Activated CD8-positive, alpha-beta T cell treated with anti-CD3 and anti-CD28 coated beads for 36 hours (primary cell): ENCODE results near the gene TEX47. TPM values are rescaled to one million over a fixed set of nuclear protein-coding genes. Genes with fewer than 3 reads are reported as not detected.
A peak's percentile ranks its signal among the peaks of the same experiment; 100 is the strongest.

ENCODE experiments used
- ATAC-seq: fragments of 200-7000 bp; cut with Tn5 transposase; one replicate; pipeline ENCODE4 v1.10.0; 2021; ENCODE audit warnings: mild to moderate bottlenecking, moderate library complexity
- CTCF ChIA-PET: fragments of 350-600 bp; sonication (Branson Sonifier 250); formaldehyde crosslinking; loops from one replicate; lab custom pipeline; 2021; ENCODE audit warnings: antibody characterized with exemption; lab: Charles Lee
- POLR2A ChIA-PET: fragments of 350-600 bp; sonication (Branson Sonifier 250); formaldehyde crosslinking; loops from one replicate; lab custom pipeline; 2021; ENCODE audit warnings: antibody characterized with exemption; lab: Charles Lee
- DNase-seq: peaks from one replicate; pipeline ENCODE4 v3.0.0-alpha.2; 2020
- H3K27ac Mint-ChIP-seq: one replicate; pipeline ENCODE4 v1.8.0; 2021; ENCODE audit warnings: mild to moderate bottlenecking, mixed read lengths
- H3K27me3 Mint-ChIP-seq: one replicate; pipeline ENCODE4 v1.8.0; 2021; ENCODE audit warnings: mixed read lengths
- H3K36me3 Mint-ChIP-seq: one replicate; pipeline ENCODE4 v1.8.0; 2021; ENCODE audit warnings: low read depth, mixed read lengths
- H3K4me1 Mint-ChIP-seq: one replicate; pipeline ENCODE4 v1.8.0; 2021; ENCODE audit warnings: low read depth, mixed read lengths
- H3K4me3 Mint-ChIP-seq: one replicate; pipeline ENCODE4 v1.8.0; 2021; ENCODE audit warnings: mild to moderate bottlenecking, moderate library complexity, mixed read lengths
- H3K9me3 Mint-ChIP-seq: one replicate; pipeline ENCODE4 v1.8.0; 2021; ENCODE audit warnings: mixed read lengths
- intact Hi-C: fragments of 100-400 bp; cut with micrococcal nuclease; formaldehyde crosslinking; loops from one replicate; pipeline ENCODE4 v1.10.0; 2022
- total RNA-seq, 2 experiments: library from RNA; stranded (reverse); gene quantifications; one replicate each; pipeline ENCODE4 v1.2.3, GENCODE V29; 2021
- TF ChIP-seq, protein P1 (sequence below): fragments of 200-600 bp; IDR thresholded peaks from one replicate; pipeline ENCODE4 v1.8.0; 2022; ENCODE audit warnings: antibody characterized with exemption, mild to moderate bottlenecking

Gene TEX47
- total RNA-seq, 2 experiments from 2014 or later, result not detected

DNA sequence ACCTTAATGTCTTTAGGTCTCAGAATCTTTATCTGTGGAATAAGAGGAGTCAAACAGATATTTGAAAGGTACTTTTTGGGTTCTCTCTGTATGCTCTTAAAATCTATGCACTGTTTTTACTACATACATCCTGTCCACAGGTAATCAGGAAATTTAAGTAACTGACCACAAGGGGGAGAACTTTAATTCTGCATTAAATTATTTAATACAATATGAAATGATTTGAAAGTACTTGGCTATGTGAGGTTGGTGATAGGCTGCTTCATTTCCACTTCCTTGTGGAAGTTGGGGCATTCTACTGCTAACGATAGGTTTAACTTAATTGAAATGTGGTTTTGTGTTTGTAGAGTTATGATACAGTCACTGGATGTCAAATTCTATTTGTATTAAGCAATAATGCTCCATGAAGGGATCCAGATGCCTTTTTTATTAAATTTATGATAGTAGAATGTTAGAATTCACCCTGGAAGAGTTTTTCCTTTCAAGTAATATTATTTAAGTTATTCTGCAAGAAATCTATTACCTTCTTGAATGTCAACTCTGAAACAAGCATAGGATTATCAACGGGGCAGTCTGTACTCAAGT, 6.0 kb downstream of the TEX47 start:
- Mint-ChIP-seq H3K4me1 (no peaks in the 10 kb centered on the region), H3K9me3 (no peaks in the 10 kb centered on the region), H3K36me3 (no peaks in the 10 kb centered on the region), H3K4me3 (no peak overlapping the region), H3K27me3 (no peaks in the 10 kb centered on the region), H3K27ac (no peak overlapping the region)
- TF ChIP-seq, protein P1, sequence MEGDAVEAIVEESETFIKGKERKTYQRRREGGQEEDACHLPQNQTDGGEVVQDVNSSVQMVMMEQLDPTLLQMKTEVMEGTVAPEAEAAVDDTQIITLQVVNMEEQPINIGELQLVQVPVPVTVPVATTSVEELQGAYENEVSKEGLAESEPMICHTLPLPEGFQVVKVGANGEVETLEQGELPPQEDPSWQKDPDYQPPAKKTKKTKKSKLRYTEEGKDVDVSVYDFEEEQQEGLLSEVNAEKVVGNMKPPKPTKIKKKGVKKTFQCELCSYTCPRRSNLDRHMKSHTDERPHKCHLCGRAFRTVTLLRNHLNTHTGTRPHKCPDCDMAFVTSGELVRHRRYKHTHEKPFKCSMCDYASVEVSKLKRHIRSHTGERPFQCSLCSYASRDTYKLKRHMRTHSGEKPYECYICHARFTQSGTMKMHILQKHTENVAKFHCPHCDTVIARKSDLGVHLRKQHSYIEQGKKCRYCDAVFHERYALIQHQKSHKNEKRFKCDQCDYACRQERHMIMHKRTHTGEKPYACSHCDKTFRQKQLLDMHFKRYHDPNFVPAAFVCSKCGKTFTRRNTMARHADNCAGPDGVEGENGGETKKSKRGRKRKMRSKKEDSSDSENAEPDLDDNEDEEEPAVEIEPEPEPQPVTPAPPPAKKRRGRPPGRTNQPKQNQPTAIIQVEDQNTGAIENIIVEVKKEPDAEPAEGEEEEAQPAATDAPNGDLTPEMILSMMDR, result peak; percentile 78
- CTCF ChIA-PET, result interaction anchor here (1.1 kb wide), 1 partner anchor 9 kb away, joined by 3 read pairs; no protein-coding TSS in a partner anchor
- no peak for DNase-seq
- POLR2A ChIA-PET, result no interaction called here
- intact Hi-C loops, result loop anchor here (10.0 kb wide), 1 partner anchor 1315 kb away; no protein-coding TSS in a partner anchor
- no peak for ATAC-seq

DNA sequence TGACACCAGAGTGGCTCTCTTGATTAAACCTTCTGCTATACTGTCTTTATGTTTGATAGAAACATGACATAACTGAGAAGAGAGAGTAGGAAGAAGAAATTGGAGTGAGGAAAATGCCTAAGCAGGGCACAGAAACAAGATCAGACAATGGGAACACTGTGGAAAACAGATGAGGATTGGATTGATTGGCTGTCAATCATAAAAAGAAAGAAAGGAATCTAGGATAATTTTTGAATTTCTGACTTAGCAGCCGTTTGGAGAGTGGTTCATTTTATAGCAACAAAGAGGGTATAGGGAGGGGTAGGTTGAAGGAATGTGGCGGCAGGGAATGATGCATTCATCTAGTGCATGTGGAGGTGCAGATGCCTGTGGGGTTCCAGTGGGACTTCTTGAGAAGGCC, 7.8 kb downstream of the TEX47 start:
- DNase-seq, result no peak
- no peaks in the 10 kb centered on the region for H3K4me1 Mint-ChIP-seq
- no peaks in the 10 kb centered on the region for H3K36me3 Mint-ChIP-seq
- ChIA-PET CTCF (no interaction called here), POLR2A (no interaction called here)
- no peak overlapping the region for H3K4me3 Mint-ChIP-seq
- ATAC-seq, result no peak
- TF ChIP-seq, protein P1, result no peak
- no peaks in the 10 kb centered on the region for H3K27me3 Mint-ChIP-seq
- H3K27ac Mint-ChIP-seq, result no peak overlapping the region
- H3K9me3 Mint-ChIP-seq, result no peaks in the 10 kb centered on the region
- intact Hi-C loops, result loop anchor here (10.0 kb wide), 1 partner anchor 1317 kb away; no protein-coding TSS in a partner anchor

DNA sequence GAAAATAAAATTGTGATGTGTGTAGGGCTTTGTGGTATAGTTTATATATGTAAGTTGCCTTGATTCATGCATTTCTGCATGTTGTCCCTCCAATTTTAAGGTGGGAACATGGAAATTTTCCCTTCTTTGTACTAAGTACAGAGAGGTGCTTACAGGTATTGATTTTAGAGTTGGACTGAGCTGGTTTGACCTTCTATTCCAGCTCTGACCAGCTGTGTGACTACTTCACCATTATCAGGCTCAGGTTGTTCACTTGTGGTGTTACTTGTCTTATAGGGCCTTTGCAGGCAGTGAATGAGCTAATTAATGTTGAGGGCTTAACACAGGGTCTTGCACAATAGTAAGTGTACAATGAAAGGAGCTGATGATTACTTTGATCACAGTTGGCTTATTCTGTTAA, 19.7 kb downstream of the TEX47 start:
- Mint-ChIP-seq H3K27me3 (peaks cover 2% of the 10 kb centered on the region), H3K4me3 (no peak overlapping the region), H3K4me1 (no peaks in the 10 kb centered on the region), H3K27ac (no peak overlapping the region), H3K36me3 (no peaks in the 10 kb centered on the region), H3K9me3 (no peaks in the 10 kb centered on the region)
- ChIA-PET POLR2A (no interaction called here), CTCF (interaction anchor here (0.9 kb wide), 1 partner anchor 16 kb away, joined by 4 read pairs; no protein-coding TSS in a partner anchor)
- no peak for ATAC-seq
- DNase-seq, result no peak
- TF ChIP-seq, protein P1, result no peak
- intact Hi-C loops, result no loop called here

DNA sequence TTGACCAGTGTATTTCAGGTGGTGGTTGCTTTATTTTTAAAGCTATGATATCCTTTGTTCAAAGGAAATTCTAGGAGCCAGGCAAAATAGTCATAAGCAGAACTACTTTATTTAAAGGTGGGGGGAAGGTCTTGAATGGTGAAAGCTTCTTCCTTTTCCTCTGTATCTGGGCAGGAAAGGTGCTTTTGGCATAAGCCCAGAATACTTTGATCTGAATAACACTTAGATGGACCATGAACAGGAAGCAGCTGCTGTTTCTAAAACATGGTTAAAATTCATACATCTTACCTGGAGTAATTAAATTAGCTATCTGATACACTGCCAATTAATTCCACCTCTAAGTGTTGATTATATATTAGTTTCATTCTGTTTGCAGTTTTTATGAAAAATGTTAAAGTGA, 22.8 kb downstream of the TEX47 start:
- no peak overlapping the region for H3K27ac Mint-ChIP-seq
- POLR2A ChIA-PET, result no interaction called here
- no peak overlapping the region for H3K4me3 Mint-ChIP-seq
- intact Hi-C loops, result no loop called here
- H3K27me3 Mint-ChIP-seq, result peaks cover 3% of the 10 kb centered on the region
- H3K9me3 Mint-ChIP-seq, result no peaks in the 10 kb centered on the region
- H3K4me1 Mint-ChIP-seq, result no peaks in the 10 kb centered on the region
- H3K36me3 Mint-ChIP-seq, result no peaks in the 10 kb centered on the region
- CTCF ChIA-PET, result no interaction called here
- TF ChIP-seq, protein P1, result no peak
- DNase-seq (no peak), ATAC-seq (no peak)

DNA sequence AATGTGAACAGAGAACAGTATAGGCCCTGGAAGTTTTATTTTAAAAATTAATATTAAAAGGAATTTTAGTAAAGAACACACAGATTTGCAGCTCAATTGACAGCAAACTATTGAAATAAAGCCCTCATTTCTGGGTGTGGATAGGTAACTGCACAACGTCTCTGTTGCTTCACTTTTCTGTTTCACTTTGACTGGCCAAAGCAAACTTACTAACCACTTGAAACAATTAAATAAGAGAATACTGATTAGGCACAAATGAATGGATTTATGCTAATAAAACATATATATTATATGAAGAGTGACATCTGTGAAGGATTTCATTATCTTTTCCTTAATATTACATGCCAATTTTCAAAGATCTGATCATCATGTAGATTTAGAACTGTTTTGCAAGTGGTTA, 24.1 kb downstream of the TEX47 start:
- ChIA-PET CTCF (no interaction called here), POLR2A (no interaction called here)
- Mint-ChIP-seq H3K9me3 (no peaks in the 10 kb centered on the region), H3K36me3 (no peaks in the 10 kb centered on the region), H3K27ac (no peak overlapping the region), H3K4me3 (no peak overlapping the region), H3K4me1 (no peaks in the 10 kb centered on the region), H3K27me3 (peaks cover 6% of the 10 kb centered on the region)
- intact Hi-C loops, result no loop called here
- ATAC-seq, result no peak
- DNase-seq, result no peak
- TF ChIP-seq, protein P1, result no peak
